Activated naive CD4-positive, alpha-beta T cell treated with anti-CD3 and anti-CD28 coated beads for 36 hours (primary cell): ENCODE results near the gene TENT5C. TPM values are rescaled to one million over a fixed set of nuclear protein-coding genes. Genes with fewer than 3 reads are reported as not detected.

Source experiments
- CTCF ChIA-PET: fragments of 350-600 bp; sonication (Branson Sonifier 250); formaldehyde crosslinking; loops from one replicate; lab custom pipeline; 2021; ENCODE audit warnings: antibody characterized with exemption; lab: Charles Lee
- DNase-seq: peaks from one replicate; pipeline ENCODE4 v3.0.0-alpha.2; 2020
- H3K27ac Mint-ChIP-seq: one replicate; pipeline ENCODE4 v1.8.0; 2021; ENCODE audit warnings: mild to moderate bottlenecking, mixed read lengths
- H3K27me3 Mint-ChIP-seq: one replicate; pipeline ENCODE4 v1.8.0; 2021; ENCODE audit warnings: low read depth, mixed read lengths
- H3K36me3 Mint-ChIP-seq: one replicate; pipeline ENCODE4 v1.8.0; 2021; ENCODE audit warnings: low read depth, mixed read lengths
- H3K4me1 Mint-ChIP-seq: one replicate; pipeline ENCODE4 v1.8.0; 2021; ENCODE audit warnings: low read depth, mixed read lengths
- H3K4me3 Mint-ChIP-seq: one replicate; pipeline ENCODE4 v1.8.0; 2021; ENCODE audit warnings: mild to moderate bottlenecking, moderate library complexity, mixed read lengths
- H3K9me3 Mint-ChIP-seq: one replicate; pipeline ENCODE4 v1.8.0; 2021; ENCODE audit warnings: mixed read lengths
- intact Hi-C: fragments of 100-400 bp; cut with micrococcal nuclease; formaldehyde crosslinking; loops from one replicate; pipeline ENCODE4 v1.15.1; 2023
- total RNA-seq, 2 experiments: library from RNA; stranded (reverse); gene quantifications; one replicate each; pipeline ENCODE4 v1.2.3, GENCODE V29; 2021

Gene TENT5C
- total RNA-seq, 2 experiments from 2014 or later, result 10.7 to 11.2 TPM

- CTCF ChIA-PET, result no interaction called here
- H3K27me3 Mint-ChIP-seq, result peaks cover 2% of the 10 kb centered on the region
- intact Hi-C loops, result loop anchor here (10.0 kb wide), 1 partner anchor 865 kb away; no protein-coding TSS in a partner anchor
- H3K27ac Mint-ChIP-seq, result no peak overlapping the region
- H3K9me3 Mint-ChIP-seq, result no peaks in the 10 kb centered on the region
- no peaks in the 10 kb centered on the region for H3K36me3 Mint-ChIP-seq
- H3K4me1 Mint-ChIP-seq, result peaks cover under 1% of the 10 kb centered on the region
- DNase-seq, result no peak
- H3K4me3 Mint-ChIP-seq, result no peak overlapping the region
These were observed 6.3 kb upstream of the TENT5C start for GRCh38 chr1:117599286-117600221.

GRCh38 chr1:117600325-117600943 lies 5.4 kb upstream of the TENT5C start:
- H3K27ac Mint-ChIP-seq, result no peak overlapping the region
- no peak overlapping the region for H3K4me3 Mint-ChIP-seq
- peaks cover 2% of the 10 kb centered on the region for H3K4me1 Mint-ChIP-seq
- H3K9me3 Mint-ChIP-seq, result no peaks in the 10 kb centered on the region
- no peaks in the 10 kb centered on the region for H3K36me3 Mint-ChIP-seq
- H3K27me3 Mint-ChIP-seq, result peaks cover 2% of the 10 kb centered on the region
- CTCF ChIA-PET, result interaction anchor here (1.1 kb wide), 1 partner anchor 8 kb away, joined by 4 read pairs; no protein-coding TSS in a partner anchor
- intact Hi-C loops, result loop anchor here (10.0 kb wide), 1 partner anchor 866 kb away; no protein-coding TSS in a partner anchor
- DNase-seq, result no peak

DNA sequence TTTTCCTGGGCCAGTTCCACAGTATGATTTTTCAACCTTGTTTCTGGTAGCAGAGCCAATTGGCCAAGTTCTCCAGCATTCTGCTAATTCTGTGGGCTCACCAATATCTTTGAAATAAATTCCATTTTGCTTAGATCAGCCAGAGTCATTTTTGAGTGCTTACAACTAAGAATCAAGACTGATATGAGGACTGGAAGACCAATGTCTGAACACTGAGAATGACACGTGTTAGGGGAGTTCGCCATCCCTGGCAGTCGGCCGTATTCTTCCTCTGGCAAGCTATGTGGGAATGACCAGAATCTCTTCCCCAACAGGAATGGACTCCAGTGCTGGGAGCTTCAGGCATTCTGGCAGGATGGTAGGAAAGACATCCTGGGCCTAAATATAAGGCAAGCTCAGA lies 4.9 kb upstream of the TENT5C start:
- Mint-ChIP-seq H3K9me3 (no peaks in the 10 kb centered on the region), H3K27me3 (peaks cover 2% of the 10 kb centered on the region), H3K4me1 (peaks cover 2% of the 10 kb centered on the region), H3K4me3 (no peak overlapping the region), H3K36me3 (no peaks in the 10 kb centered on the region), H3K27ac (no peak overlapping the region)
- intact Hi-C loops, result loop anchor here (10.0 kb wide), 1 partner anchor 866 kb away; no protein-coding TSS in a partner anchor
- DNase-seq, result no peak
- CTCF ChIA-PET, result interaction anchor here (1.1 kb wide), 1 partner anchor 9 kb away, joined by 4 read pairs; no protein-coding TSS in a partner anchor

GRCh38 chr1:117602862-117603261 lies 3.0 kb upstream of the TENT5C start:
- H3K36me3 Mint-ChIP-seq, result no peaks in the 10 kb centered on the region
- H3K27me3 Mint-ChIP-seq, result no peaks in the 10 kb centered on the region
- intact Hi-C loops, result loop anchor here (10.0 kb wide), 1 partner anchor 868 kb away; no protein-coding TSS in a partner anchor
- H3K9me3 Mint-ChIP-seq, result no peaks in the 10 kb centered on the region
- CTCF ChIA-PET, result no interaction called here
- peaks cover 14% of the 10 kb centered on the region for H3K4me1 Mint-ChIP-seq
- H3K4me3 Mint-ChIP-seq, result no peak overlapping the region
- no peak overlapping the region for H3K27ac Mint-ChIP-seq
- DNase-seq, result no peak

DNA sequence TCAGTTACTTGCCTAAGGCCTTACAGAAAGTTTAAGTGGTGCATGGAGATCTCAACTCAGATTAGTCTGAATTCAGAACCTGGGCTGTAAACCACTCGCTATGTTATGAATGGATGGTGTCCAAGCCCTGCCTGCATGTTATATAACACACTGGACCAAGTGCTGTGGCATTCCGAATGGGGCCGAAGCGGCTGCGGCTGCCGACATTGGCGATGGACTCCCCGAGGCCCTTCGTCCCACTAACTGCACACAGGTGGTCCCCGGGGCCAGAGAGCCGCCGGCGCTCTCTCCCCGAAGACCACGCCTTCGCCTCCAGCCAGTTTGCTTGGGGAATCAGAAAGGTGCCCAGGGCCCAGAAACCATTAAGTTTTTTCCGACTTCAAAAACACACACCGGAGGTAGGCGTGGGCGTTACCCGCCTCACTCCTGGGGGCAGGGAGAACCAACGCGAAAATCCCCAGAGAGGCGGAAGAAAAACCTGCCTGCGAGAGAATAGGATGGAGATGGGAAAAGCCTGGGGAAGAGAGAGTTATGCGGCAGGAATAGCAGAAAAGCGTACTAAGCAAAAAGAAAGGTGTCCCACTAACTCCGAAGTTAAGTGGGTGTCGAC lies 579 bp upstream of the TENT5C start:
- Mint-ChIP-seq H3K27me3 (peaks cover 2% of the 10 kb centered on the region), H3K4me3 (peak overlapping the region; percentile 81), H3K36me3 (peaks cover 3% of the 10 kb centered on the region), H3K4me1 (peaks cover 22% of the 10 kb centered on the region), H3K9me3 (no peaks in the 10 kb centered on the region), H3K27ac (peak overlapping the region; percentile 78)
- intact Hi-C loops, result loop anchor here (2.0 to 10.0 kb wide), 2 partner anchors 238 to 870 kb away; partner anchors contain the start of gene MAN1A2
- DNase-seq, result no peak
- CTCF ChIA-PET, result interaction anchor here (1.1 kb wide), 1 partner anchor 69 kb away, joined by 3 read pairs; no protein-coding TSS in a partner anchor

DNA sequence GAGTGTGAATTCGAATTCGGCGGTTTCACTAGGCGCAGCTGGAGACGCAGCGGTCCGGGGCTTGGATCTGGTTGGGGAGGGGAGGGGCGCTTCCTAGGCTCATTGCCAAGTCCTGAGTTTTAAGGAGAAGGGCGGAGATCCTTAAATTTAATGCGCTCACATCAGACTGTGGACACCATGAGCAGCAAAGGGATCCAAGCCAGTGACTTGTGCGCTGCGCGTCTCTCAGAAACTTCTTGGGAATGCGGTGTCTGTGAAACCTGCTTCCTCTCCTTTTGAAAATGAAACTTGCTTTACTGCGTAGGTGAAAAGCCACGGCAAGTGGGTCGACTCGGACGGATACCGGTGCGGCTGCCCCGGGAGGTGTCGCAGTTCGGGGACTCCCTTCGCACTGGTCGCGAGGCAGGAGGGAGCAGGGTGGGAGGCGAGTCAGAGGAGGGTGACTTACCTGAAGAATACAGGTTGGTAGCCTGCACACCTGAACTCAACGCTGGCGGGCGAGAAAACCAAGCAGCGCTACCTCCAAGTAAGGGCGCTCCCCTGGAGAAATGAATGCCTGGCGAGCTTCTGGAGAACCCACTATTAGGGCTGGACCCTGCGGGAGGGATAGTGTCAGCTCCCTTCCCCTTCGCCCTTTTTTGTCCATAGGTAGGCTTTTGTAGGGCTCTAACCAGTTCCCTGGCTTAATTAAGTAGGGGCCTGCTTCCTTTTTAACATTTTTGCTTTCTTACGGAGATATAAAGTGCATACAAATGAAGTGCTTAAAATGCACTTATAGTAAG lies 992 bp downstream of the TENT5C start:
- intact Hi-C loops, result loop anchor here (1.0 to 10.0 kb wide), 10 partner anchors 8 to 1534 kb away; partner anchors contain the start of genes GDAP2, TTF2, WARS2 and WDR3
- Mint-ChIP-seq H3K27me3 (peaks cover 3% of the 10 kb centered on the region), H3K9me3 (no peaks in the 10 kb centered on the region), H3K4me3 (peak overlapping the region; percentile 86), H3K36me3 (peaks cover 4% of the 10 kb centered on the region), H3K4me1 (peaks cover 22% of the 10 kb centered on the region), H3K27ac (peak overlapping the region; percentile 70)
- peak; percentile 54 for DNase-seq
- CTCF ChIA-PET, result interaction anchor here (0.7 to 2.7 kb wide), 13 partner anchors 11 to 151 kb away, joined by 3 to 16 read pairs (median 6); no protein-coding TSS in a partner anchor

DNA sequence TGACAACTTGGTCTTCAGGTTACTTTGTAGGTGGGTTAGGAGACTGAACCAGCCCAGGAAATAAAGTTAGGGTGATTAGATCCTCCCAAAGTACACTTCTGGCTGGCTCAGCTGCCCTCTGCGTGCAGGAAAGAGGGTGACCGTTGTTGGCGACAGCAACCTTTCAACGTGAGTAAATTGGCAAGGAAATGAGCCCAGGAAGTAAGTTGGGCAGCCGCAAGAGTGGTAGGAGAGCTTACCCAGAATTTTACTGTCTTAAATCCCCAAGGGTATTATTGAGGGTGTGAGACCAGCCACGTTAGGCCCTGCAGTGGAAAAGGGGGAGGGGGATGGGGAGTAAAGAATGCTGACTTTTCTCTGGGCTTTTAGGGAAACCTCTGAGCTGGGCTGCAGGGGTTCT lies 1.6 kb downstream of the TENT5C start:
- DNase-seq, result peak; percentile 61
- no peaks in the 10 kb centered on the region for H3K9me3 Mint-ChIP-seq
- H3K27me3 Mint-ChIP-seq, result peaks cover 4% of the 10 kb centered on the region
- H3K4me1 Mint-ChIP-seq, result peaks cover 24% of the 10 kb centered on the region
- peak overlapping the region; percentile 86 for H3K4me3 Mint-ChIP-seq
- intact Hi-C loops, result loop anchor here (2.0 to 10.0 kb wide), 4 partner anchors 321 to 1533 kb away; partner anchors contain the start of genes GDAP2, TTF2, WARS2 and WDR3
- CTCF ChIA-PET, result interaction anchor here (0.6 to 2.7 kb wide), 12 partner anchors 11 to 151 kb away, joined by 3 to 16 read pairs (median 6); no protein-coding TSS in a partner anchor
- H3K36me3 Mint-ChIP-seq, result peaks cover 4% of the 10 kb centered on the region
- H3K27ac Mint-ChIP-seq, result no peak overlapping the region

DNA sequence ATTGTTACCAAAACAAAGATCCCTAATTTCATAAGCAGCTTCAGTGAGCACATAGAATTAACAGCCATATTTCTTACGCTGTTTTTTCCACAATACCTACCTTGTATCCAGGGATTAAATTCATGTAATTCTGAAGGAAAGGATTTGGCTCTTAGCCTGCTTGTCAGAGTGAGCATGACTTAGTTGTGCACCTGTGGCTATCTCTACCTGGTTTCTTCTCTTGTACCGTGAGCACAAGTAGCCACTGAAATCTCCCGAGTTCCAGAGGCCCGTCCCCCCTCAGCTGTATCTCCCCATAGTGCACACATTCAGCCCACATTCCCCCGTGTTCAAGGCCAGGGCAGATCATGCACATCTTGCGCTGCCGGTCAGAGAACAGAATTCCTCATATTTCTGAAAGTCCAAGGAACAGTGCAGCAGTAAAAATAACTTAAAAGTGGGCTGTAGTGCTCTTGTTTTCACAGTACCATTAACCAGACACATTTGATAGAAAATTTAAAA lies 2.3 kb downstream of the TENT5C start:
- CTCF ChIA-PET, result interaction anchor here (0.6 to 2.7 kb wide), 12 partner anchors 29 to 150 kb away, joined by 3 to 16 read pairs (median 6); no protein-coding TSS in a partner anchor
- Mint-ChIP-seq H3K27me3 (peaks cover 4% of the 10 kb centered on the region), H3K4me3 (no peak overlapping the region), H3K9me3 (no peaks in the 10 kb centered on the region), H3K36me3 (peaks cover 4% of the 10 kb centered on the region), H3K4me1 (peaks cover 30% of the 10 kb centered on the region), H3K27ac (no peak overlapping the region)
- no peak for DNase-seq
- intact Hi-C loops, result loop anchor here (1.0 to 10.0 kb wide), 2 partner anchors 126 to 873 kb away; no protein-coding TSS in a partner anchor

GRCh38 chr1:117608758-117609157 lies 2.9 kb downstream of the TENT5C start:
- Mint-ChIP-seq H3K4me1 (peaks cover 36% of the 10 kb centered on the region), H3K9me3 (no peaks in the 10 kb centered on the region), H3K27me3 (peaks cover 4% of the 10 kb centered on the region), H3K36me3 (peaks cover 4% of the 10 kb centered on the region), H3K4me3 (no peak overlapping the region), H3K27ac (no peak overlapping the region)
- intact Hi-C loops, result loop anchor here (1.0 to 10.0 kb wide), 2 partner anchors 126 to 874 kb away; no protein-coding TSS in a partner anchor
- CTCF ChIA-PET, result interaction anchor here (0.6 to 2.7 kb wide), 6 partner anchors 10 to 145 kb away, joined by 3 to 16 read pairs (median 6); no protein-coding TSS in a partner anchor
- no peak for DNase-seq

DNA sequence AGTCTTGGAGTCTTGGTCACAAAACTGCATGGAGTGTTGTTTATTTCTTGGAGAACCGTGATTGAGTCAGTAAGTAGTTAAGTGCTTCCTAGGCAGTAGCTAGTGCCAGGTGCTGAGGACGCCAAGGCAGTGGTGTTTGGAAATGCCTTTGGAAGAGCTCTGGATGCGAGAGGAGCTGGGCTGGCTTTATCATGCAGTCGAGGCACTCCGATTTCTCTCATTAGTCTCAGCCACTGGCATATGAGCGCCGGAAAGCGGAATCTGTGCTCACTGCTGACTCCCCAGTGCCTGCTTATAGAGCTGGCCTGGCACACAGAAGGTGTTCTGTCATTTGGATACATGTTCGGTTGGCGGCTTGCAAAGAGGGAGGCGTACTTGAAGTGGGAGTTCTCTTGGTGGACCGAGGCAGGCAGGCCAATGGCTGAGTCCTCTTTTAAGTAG lies 3.6 kb downstream of the TENT5C start:
- peaks cover 4% of the 10 kb centered on the region for H3K36me3 Mint-ChIP-seq
- peaks cover 5% of the 10 kb centered on the region for H3K27me3 Mint-ChIP-seq
- H3K4me3 Mint-ChIP-seq, result no peak overlapping the region
- no peak for DNase-seq
- intact Hi-C loops, result loop anchor here (10.0 kb wide), 1 partner anchor 875 kb away; no protein-coding TSS in a partner anchor
- peaks cover 41% of the 10 kb centered on the region for H3K4me1 Mint-ChIP-seq
- no peak overlapping the region for H3K27ac Mint-ChIP-seq
- CTCF ChIA-PET, result interaction anchor here (1.3 to 2.7 kb wide), 3 partner anchors 9 to 65 kb away, joined by 3 to 11 read pairs (median 3); no protein-coding TSS in a partner anchor
- H3K9me3 Mint-ChIP-seq, result no peaks in the 10 kb centered on the region
